GM23338 (cell line): Measurements from ENCODE around the gene CACNA1D.

Source experiments
- CREB1 ChIP-seq: fragments of 250-450 bp; sonication (Bioruptor Pico); IDR thresholded peaks from 2 replicates; pipeline ENCODE4 v1.5.0; 2020; ENCODE audit warnings: low read depth, mild to moderate bottlenecking, moderate library complexity
- CTCF ChIP-seq, 2 experiments: fragments of 200-600 bp in 1 of 2; sonication (generic) in 1 of 2; conservative IDR thresholded peaks; 2 replicates each; pipeline versions ENCODE4 v1.5.1 to v1.6.1; 2016 to 2017; ENCODE audit warnings: antibody characterized with exemption in 2 of 2, low read depth in 2 of 2, mild to moderate bottlenecking in 2 of 2, moderate library complexity in 1 of 2
- EZH2 ChIP-seq: fragments of 200-600 bp; sonication (generic); IDR thresholded peaks from one replicate; pipeline ENCODE4 v1.8.0; 2017; ENCODE audit warnings: antibody characterized with exemption, mild to moderate bottlenecking, low read depth; ENCODE audit not compliant: unreplicated experiment
- EZH2phosphoT487 ChIP-seq: fragments of 200-600 bp; sonication (generic); IDR thresholded peaks from one replicate; pipeline ENCODE4 v1.8.1; 2018; ENCODE audit warnings: antibody characterized with exemption; ENCODE audit not compliant: unreplicated experiment
- JUNB ChIP-seq: IDR thresholded peaks from one replicate; pipeline ENCODE4 v1.6.1; 2016; ENCODE audit warnings: antibody characterized with exemption; ENCODE audit not compliant: unreplicated experiment
- POLR2AphosphoS5 ChIP-seq: IDR thresholded peaks from 2 replicates; pipeline ENCODE4 v1.6.1; 2016; ENCODE audit warnings: antibody characterized with exemption, low read depth
- REST ChIP-seq: IDR thresholded peaks from one replicate; pipeline ENCODE4 v1.6.1; 2018; ENCODE audit warnings: antibody characterized with exemption; ENCODE audit not compliant: unreplicated experiment
- STAT1 ChIP-seq: IDR thresholded peaks from one replicate; pipeline ENCODE4 v1.6.1; 2016; ENCODE audit warnings: antibody characterized with exemption; ENCODE audit not compliant: unreplicated experiment
- ZNF114 ChIP-seq: fragments of 250-450 bp; sonication (Bioruptor Pico); IDR thresholded peaks from 2 replicates; pipeline ENCODE4 v1.5.0; 2020; ENCODE audit warnings: mild to moderate bottlenecking, moderate library complexity
- ZNF331 ChIP-seq: fragments of 250-450 bp; sonication (Bioruptor Pico); IDR thresholded peaks from 2 replicates; pipeline ENCODE4 v1.5.0; 2020; ENCODE audit warnings: low read depth, mild to moderate bottlenecking, moderate library complexity
- ZNF462 ChIP-seq: fragments of 250-450 bp; sonication (Bioruptor Pico); IDR thresholded peaks from 2 replicates; pipeline ENCODE4 v1.5.0; 2020; ENCODE audit warnings: mild to moderate bottlenecking, moderate library complexity

DNA sequence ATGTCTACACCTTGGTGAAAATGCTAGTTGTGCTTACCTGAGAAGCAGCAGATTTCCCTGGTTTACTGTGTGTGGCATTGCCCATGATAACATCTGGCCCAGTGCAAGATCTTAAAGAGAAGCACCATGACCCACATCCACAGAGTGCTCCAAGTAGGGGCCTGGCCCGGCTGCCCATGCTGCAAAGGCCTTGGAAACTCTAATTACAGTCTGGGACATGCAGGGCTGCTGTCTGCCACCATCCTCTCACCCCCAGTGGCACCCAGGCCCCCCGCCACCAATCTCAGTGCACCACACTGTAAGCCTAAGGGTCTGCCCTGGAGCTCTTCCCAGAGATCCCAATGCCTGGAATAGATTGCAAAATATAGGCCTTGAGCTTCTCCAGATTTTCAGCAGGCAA lies 219.2 kb downstream of the CACNA1D start:
- no peak for TF ChIP-seq EZH2phosphoT487
- TF ChIP-seq CTCF (conservative IDR thresholded peaks at IDR 0.05; ENCODE audit: low read depth in 2 of 2), result no peak
- TF ChIP-seq POLR2AphosphoS5, result no peak
- TF ChIP-seq EZH2, result no peak
- no peak for TF ChIP-seq REST
- no peak for TF ChIP-seq CREB1 (CRISPR knock-in tag)
- no peak for TF ChIP-seq JUNB
- TF ChIP-seq ZNF114 (CRISPR knock-in tag), result no peak
- no peak for TF ChIP-seq ZNF462 (CRISPR knock-in tag)
- TF ChIP-seq STAT1, result no peak
- TF ChIP-seq ZNF331 (CRISPR knock-in tag), result no peak
